Activated CD4-positive, alpha-beta T cell treated with anti-CD3 and anti-CD28 coated beads, Interleukin-2, amount 50 U/mL, for 24 hours (primary cell): Measurements from ENCODE around the gene MLEC.
A peak's percentile ranks its signal among the peaks of the same experiment; 100 is the strongest.
"Not testable (repeated sequence)": the region's sequence is repeated elsewhere in the genome, so short reads cannot be mapped to it uniquely, and the experiment has no call there.

Source experiments
- DNase-seq, 2 donors: peaks; one replicate each; pipeline ENCODE4 v3.0.0-alpha.2; 2020; ENCODE audit warnings: low read depth in 1 of 2, low spot score in 1 of 2

MLEC gene

GRCh38 chr12:120720234-120720986 lies 33.5 kb downstream of the MLEC start:
- DNase-seq, result no peak

- no peak for DNase-seq
These were observed 34.2 kb downstream of the MLEC start for GRCh38 chr12:120720987-120721801.

DNA sequence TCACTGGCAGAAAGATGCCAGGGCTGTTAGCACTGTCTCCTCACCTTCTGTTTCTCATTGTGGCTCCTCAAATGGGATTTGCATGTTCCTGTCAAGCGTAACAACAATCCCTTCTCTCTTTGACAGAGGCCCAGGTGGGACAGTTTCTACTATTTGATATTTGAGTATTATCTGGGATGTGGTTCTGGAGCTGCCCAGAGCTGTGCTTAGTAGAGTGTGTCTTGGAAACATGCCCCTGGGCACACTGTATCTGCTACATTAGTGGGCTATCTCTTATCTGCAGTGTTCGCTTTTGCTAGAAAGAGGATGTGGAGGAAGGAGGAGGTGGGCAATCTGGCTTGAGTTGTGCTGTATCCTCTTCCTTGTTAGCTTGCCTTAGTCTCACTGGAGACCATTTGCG lies 34.9 kb downstream of the MLEC start:
- no peak for DNase-seq

GRCh38 chr12:120722784-120723183 lies 35.8 kb downstream of the MLEC start:
- DNase-seq, result no peak

GRCh38 chr12:120724720-120725119 lies 37.8 kb downstream of the MLEC start:
- DNase-seq, result no peak

GRCh38 chr12:120725151-120725658 lies 38.3 kb downstream of the MLEC start:
- DNase-seq, result no peak

DNA sequence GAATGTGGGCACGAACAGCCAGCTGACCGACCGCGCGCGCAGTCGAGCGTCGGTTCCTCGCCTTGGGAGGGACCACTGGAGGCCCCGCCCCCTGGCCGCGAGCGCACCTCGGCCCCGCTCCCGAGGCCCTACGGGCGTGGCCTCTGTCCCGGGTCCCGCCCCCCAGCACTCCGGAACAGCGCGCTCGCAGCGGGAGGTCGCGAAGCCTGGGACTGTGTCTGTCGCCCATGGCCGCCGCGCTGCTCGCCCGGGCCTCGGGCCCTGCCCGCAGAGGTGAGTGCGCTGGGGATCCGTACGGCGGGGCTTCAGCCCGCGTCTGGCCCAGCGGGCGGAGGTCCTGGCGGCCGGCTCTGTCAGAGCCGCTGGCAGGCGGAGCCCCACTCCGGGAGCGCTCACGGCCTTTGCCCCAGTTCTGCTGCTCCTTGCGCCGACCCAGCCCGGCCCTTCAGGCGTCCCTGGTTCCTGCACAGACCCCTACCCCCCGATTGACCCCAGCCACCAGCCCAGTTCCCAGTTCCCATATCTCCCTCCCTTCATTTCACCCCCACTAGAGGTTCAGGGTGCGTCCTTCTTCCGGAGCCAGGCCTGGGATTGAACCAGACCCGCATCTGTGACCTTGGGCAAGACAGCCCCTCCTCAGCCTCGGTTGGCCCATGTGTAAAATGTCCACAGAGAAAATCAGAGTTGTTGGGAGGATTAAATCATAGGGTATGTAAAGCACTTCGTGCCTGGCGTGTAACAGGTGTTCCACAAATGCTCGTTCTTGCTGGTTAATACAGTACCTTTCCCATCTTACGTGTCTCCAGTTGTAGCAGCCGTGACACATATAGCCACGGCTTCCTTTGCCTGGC lies 38.9 kb downstream of the MLEC start, which contains the start of gene ACADS:
ACADS (plus strand) TSS at position 168 of the 851 bp plus-strand sequence; CDS start at position 228, 60 bp downstream.
- peak; percentile 72 to 79 for DNase-seq

- no peak for DNase-seq
These were observed 39.5 kb downstream of the MLEC start for GRCh38 chr12:120726510-120726793.

GRCh38 chr12:120726961-120727360 lies 40.0 kb downstream of the MLEC start:
- no peak for DNase-seq

GRCh38 chr12:120732198-120732597 lies 45.2 kb downstream of the MLEC start:
- not testable (repeated sequence) for DNase-seq

- no peak for DNase-seq
These were observed 46.6 kb downstream of the MLEC start for GRCh38 chr12:120733574-120733973.

DNA sequence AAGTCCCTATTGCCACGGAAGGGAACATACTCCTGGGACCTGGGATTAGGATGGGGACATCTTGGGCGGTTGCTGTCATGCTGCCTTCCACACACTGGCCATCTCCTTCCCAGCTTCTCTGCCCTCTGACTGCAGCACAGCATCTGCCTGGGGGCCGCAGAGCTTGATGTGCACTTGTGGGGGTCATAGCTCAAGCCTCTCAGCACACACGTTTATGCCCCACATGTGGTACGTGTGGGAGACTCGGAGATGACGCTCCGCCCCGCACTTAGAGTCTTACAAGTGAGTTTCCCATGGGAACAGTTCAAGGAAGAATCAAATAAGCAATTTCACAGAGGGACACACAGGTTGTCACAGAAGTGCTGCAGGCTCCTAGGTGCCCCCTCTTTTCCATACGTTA lies 47.3 kb downstream of the MLEC start:
- DNase-seq, result no peak

DNA sequence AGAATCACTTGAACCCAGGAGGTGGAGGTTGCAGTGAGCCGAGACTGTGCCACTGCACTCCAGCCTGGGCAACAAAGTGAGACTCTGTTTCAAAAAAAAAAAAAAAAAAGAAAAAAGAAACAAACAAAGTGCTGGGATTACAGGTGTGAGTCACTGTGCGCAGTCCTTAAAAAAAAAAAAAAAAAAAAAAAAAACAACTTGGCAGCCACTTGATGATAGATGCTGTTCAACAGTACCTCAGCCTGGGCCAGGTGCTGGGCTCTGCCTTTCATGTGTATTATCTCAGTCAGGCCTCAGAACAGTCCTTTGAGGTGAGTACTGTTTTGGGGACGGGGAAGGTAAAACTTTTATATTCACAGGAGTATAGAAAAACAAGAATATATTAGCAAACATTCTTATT lies 48.2 kb downstream of the MLEC start:
- DNase-seq, result no peak

DNA sequence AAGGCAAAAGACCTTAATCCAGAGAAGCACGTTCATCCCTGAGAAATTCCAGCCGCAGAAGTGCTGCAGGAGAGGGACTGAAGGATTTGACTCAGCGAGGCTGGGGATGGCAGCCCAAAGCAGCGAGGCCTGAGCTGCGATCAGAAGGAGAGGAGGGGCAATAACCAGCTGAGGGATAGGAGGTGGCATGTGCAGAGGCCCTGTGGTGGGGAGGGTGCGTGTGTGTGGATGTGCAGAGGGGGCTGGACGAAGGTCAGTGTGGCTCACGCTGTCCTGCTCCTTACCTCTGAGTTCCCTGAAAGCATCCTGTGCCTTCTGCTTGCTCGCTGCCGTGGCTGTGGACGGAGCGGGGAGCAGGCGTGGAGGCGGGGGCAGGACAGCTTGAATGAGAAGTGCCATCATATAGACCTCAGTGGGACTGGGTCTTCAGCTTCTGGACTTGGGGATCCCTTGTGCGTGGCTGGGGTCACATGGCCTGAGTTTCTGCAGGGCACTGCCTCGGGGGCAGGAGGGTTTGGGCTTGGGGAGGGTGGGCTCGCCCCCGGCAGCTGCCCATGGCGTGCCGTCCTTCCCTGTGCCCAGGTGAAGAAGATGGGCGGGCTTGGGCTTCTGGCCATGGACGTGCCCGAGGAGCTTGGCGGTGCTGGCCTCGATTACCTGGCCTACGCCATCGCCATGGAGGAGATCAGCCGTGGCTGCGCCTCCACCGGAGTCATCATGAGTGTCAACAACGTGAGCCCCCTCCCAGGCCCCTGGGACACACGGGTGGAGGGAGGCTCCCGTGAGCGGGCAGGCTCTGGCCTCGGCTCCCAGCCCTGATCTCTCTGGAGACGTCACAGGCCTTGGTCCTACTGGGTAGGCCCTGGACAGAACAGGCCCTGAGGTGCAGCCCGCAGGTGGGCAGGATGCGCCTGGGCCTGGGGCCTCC lies 49.7 kb downstream of the MLEC start:
- no peak for DNase-seq

DNA sequence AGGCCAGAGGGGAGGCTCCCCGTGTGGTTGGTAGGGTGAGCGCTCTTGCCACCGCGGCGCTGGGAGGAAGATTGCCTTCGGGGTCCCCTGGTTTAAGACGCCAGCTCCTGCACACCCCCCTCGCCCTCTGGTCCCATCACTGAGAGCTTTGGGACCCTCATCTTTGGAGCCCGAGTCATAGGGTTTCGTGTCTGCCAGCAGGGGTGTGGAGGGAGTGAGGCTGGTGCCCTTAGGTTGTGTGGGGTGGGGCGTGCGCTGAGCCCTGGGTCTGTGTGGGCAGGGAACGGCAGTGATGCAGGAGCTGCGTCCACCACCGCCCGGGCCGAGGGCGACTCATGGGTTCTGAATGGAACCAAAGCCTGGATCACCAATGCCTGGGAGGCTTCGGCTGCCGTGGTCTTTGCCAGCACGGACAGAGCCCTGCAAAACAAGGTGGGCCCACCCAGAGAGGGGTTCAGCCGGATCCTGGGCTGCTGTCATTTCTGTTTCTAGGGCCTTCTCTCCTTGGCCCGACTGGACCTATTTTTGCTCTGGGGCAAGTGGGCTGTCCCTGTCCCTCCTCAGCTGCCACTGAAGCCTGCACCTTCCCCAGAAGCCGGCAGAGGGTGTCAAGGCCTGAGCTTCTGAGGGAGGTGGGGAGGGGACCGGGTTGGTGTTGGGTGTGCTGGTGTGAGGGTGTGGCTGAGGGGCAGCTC lies 50.8 kb downstream of the MLEC start:
- DNase-seq, result no peak

GRCh38 chr12:120738252-120739030 lies 51.5 kb downstream of the MLEC start:
- DNase-seq, result no peak

- no peak for DNase-seq
These were observed 52.2 kb downstream of the MLEC start for GRCh38 chr12:120739031-120739762.
